WTC11 (cell line): ENCODE data around the gene CADM1.

Experiments
- CTCF ChIP-seq: fragments of 200-600 bp; IDR thresholded peaks from 2 replicates; pipeline ENCODE4 v1.8.0; 2022; ENCODE audit warnings: antibody characterized with exemption
- FOXK1 ChIP-seq: sonication (generic); formaldehyde crosslinking; IDR thresholded peaks from 2 replicates; pipeline ENCODE4 v1.8.0; 2022; ENCODE audit warnings: mild to moderate bottlenecking, moderate library complexity, missing genetic modification reagents
- HMGXB4 ChIP-seq: sonication (generic); formaldehyde crosslinking; IDR thresholded peaks from 2 replicates; pipeline ENCODE4 v1.8.1; 2023; ENCODE audit warnings: mild to moderate bottlenecking, moderate library complexity, missing genetic modification reagents
- NFE2L1 ChIP-seq: sonication (generic); formaldehyde crosslinking; IDR thresholded peaks from 2 replicates; pipeline ENCODE4 v1.8.1; 2023; ENCODE audit warnings: missing genetic modification reagents
- NFYB ChIP-seq: sonication (generic); formaldehyde crosslinking; conservative IDR thresholded peaks from 2 replicates; pipeline ENCODE4 v1.8.0; 2022; ENCODE audit warnings: low read depth, missing genetic modification reagents
- ZSCAN18 ChIP-seq: fragments of 250-450 bp; sonication (Bioruptor Pico); IDR thresholded peaks from 2 replicates; pipeline ENCODE4 v2.1.2; 2022; ENCODE audit warnings: mild to moderate bottlenecking, moderate library complexity

- TF ChIP-seq HMGXB4 (CRISPR knock-in tag) (no peak), ZSCAN18 (CRISPR knock-in tag) (no peak), CTCF (no peak), NFE2L1 (CRISPR knock-in tag) (no peak), FOXK1 (no peak), NFYB (CRISPR knock-in tag) (no peak)
Measured at GRCh38 chr11:115168229-115168671, 336.0 kb downstream of the CADM1 start.
